OCI-LY7 (cell line): Measurements from ENCODE around the gene C16orf95.

Source experiments
- CTCF ChIP-seq: fragments of 200-600 bp; sonication (generic); conservative IDR thresholded peaks from 2 replicates; pipeline ENCODE4 v1.5.1; 2014; ENCODE audit warnings: mild to moderate bottlenecking, antibody characterized with exemption, low read length, moderate library complexity, mixed read lengths
- EZH2phosphoT487 ChIP-seq: fragments of 200-600 bp; sonication (generic); IDR thresholded peaks from 2 replicates; pipeline ENCODE4 v1.6.1; 2018; ENCODE audit warnings: low read depth, borderline replicate concordance, mild to moderate bottlenecking, mixed run types, antibody characterized with exemption, low read length, moderate library complexity, mixed read lengths

GRCh38 chr16:87308826-87309225 is 8.4 kb downstream of the C16orf95 start:
- no peak for TF ChIP-seq CTCF
- TF ChIP-seq EZH2phosphoT487 = no peak
